H9 (cell line): ENCODE measurements around the gene XPO1. TPM values are rescaled to one million over a fixed set of nuclear protein-coding genes. Genes with fewer than 3 reads are reported as not detected.
A peak's percentile ranks its signal among the peaks of the same experiment; 100 is the strongest.

Source experiments
- DNase-seq: peaks from one replicate; pipeline ENCODE4 v3.0.0-alpha.2; 2017
- H2AFZ ChIP-seq: one replicate; pipeline ENCODE4 v1.6.1; 2013; ENCODE audit warnings: mild to moderate bottlenecking, low read length, control low read depth, moderate library complexity
- H2AK5ac ChIP-seq: 2 replicates; pipeline ENCODE4 v1.6.1; 2013; ENCODE audit warnings: low read length, control low read depth, mixed read lengths; ENCODE audit not compliant: insufficient read length
- H2BK120ac ChIP-seq: one replicate; pipeline ENCODE4 v1.6.1; 2013; ENCODE audit warnings: low read depth, mild to moderate bottlenecking, low read length, control low read depth, inconsistent platforms; ENCODE audit not compliant: poor library complexity, severe bottlenecking
- H2BK12ac ChIP-seq: 2 replicates; pipeline ENCODE4 v1.6.1; 2013; ENCODE audit warnings: low read length, control low read depth, mixed read lengths, low read depth; ENCODE audit not compliant: insufficient read length
- H2BK15ac ChIP-seq: 2 replicates; pipeline ENCODE4 v1.6.1; 2013; ENCODE audit warnings: low read depth, low read length, control low read depth
- H2BK20ac ChIP-seq: one replicate; pipeline ENCODE4 v1.6.1; 2013; ENCODE audit warnings: low read depth, mild to moderate bottlenecking, low read length, control low read depth, inconsistent platforms; ENCODE audit not compliant: poor library complexity, severe bottlenecking
- H2BK5ac ChIP-seq: 2 replicates; pipeline ENCODE4 v1.6.1; 2013; ENCODE audit warnings: low read length, control low read depth, mixed read lengths; ENCODE audit not compliant: insufficient read length
- H3K14ac ChIP-seq: 2 replicates; pipeline ENCODE4 v1.6.1; 2013; ENCODE audit warnings: low read length, control low read depth; ENCODE audit not compliant: insufficient read depth
- H3K18ac ChIP-seq: 2 replicates; pipeline ENCODE4 v1.6.1; 2013; ENCODE audit warnings: low read depth, mild to moderate bottlenecking, mixed read lengths, low read length, control low read depth; ENCODE audit not compliant: insufficient read length
- H3K23ac ChIP-seq: 2 replicates; pipeline ENCODE4 v1.6.1; 2013; ENCODE audit warnings: low read length, control low read depth, mixed read lengths, low read depth; ENCODE audit not compliant: insufficient read length
- H3K23me2 ChIP-seq: 2 replicates; pipeline ENCODE4 v1.6.1; 2013; ENCODE audit warnings: low read depth, mild to moderate bottlenecking, mixed read lengths, low read length, control low read depth; ENCODE audit not compliant: insufficient read length, poor library complexity, severe bottlenecking
- H3K27ac ChIP-seq: 2 replicates; pipeline ENCODE4 v1.5.1; 2013; ENCODE audit warnings: low read length, control low read depth, mixed read lengths, low read depth; ENCODE audit not compliant: insufficient read length
- H3K27me3 ChIP-seq: 2 replicates; pipeline ENCODE4 v1.6.1; 2013; ENCODE audit warnings: low read length, control low read depth, inconsistent platforms; ENCODE audit not compliant: insufficient read depth
- H3K4ac ChIP-seq: 2 replicates; pipeline ENCODE4 v1.6.1; 2013; ENCODE audit warnings: low read depth, mild to moderate bottlenecking, control low read depth, inconsistent platforms, low read length, moderate library complexity
- H3K4me1 ChIP-seq: 2 replicates; pipeline ENCODE4 v1.6.1; 2013; ENCODE audit warnings: low read length, control low read depth, inconsistent platforms; ENCODE audit not compliant: insufficient read depth
- H3K4me2 ChIP-seq: 2 replicates; pipeline ENCODE4 v1.6.1; 2013; ENCODE audit warnings: low read length, control low read depth, mixed read lengths; ENCODE audit not compliant: insufficient read length, insufficient read depth
- H3K56ac ChIP-seq: 2 replicates; pipeline ENCODE4 v1.6.1; 2013; ENCODE audit warnings: low read depth, mild to moderate bottlenecking, mixed read lengths, low read length, control low read depth; ENCODE audit not compliant: insufficient read length
- H3K79me1 ChIP-seq: 2 replicates; pipeline ENCODE4 v1.6.1; 2013; ENCODE audit warnings: low read depth, mild to moderate bottlenecking, moderate library complexity, low read length, control low read depth, inconsistent platforms; ENCODE audit not compliant: insufficient read depth, poor library complexity, severe bottlenecking
- H3K79me2 ChIP-seq: 2 replicates; pipeline ENCODE4 v1.6.1; 2013; ENCODE audit warnings: low read length, control low read depth, inconsistent platforms; ENCODE audit not compliant: insufficient read depth
- H3K9ac ChIP-seq: 2 replicates; pipeline ENCODE4 v1.6.1; 2013; ENCODE audit warnings: low read length, control low read depth, mixed read lengths; ENCODE audit not compliant: insufficient read length; ENCODE audit errors: extremely low read depth
- H3K9me3 ChIP-seq: one replicate; pipeline ENCODE4 v1.6.1; 2013; ENCODE audit warnings: low read depth, low read length, inconsistent platforms; ENCODE audit not compliant: control insufficient read depth
- H3T11ph ChIP-seq: one replicate; pipeline ENCODE4 v1.6.1; 2013; ENCODE audit warnings: mild to moderate bottlenecking, low read length, control low read depth, inconsistent platforms
- H4K20me1 ChIP-seq: one replicate; pipeline ENCODE4 v1.6.1; 2013; ENCODE audit not compliant: control insufficient read depth, insufficient read length, insufficient read depth
- H4K5ac ChIP-seq: 2 replicates; pipeline ENCODE4 v1.6.1; 2013; ENCODE audit warnings: low read depth, mild to moderate bottlenecking, mixed read lengths, low read length, control low read depth; ENCODE audit not compliant: insufficient read length
- H4K8ac ChIP-seq: replicated peaks from 2 replicates; pipeline ENCODE4 v1.6.1; 2013; ENCODE audit warnings: low read length, control low read depth, mixed read lengths, low read depth; ENCODE audit not compliant: insufficient read length
- H4K91ac ChIP-seq: 2 replicates; pipeline ENCODE4 v1.6.1; 2013; ENCODE audit warnings: low read depth, mild to moderate bottlenecking, moderate library complexity, mixed read lengths, low read length, control low read depth; ENCODE audit not compliant: insufficient read length
- H3K27ac Mint-ChIP-seq, 3 experiments: 2 replicates in 2 of 3; 3 replicates in 1 of 3; pipeline ENCODE4 v1.8.0; 2020 to 2021; ENCODE audit warnings: mixed read lengths in 3 of 3, mild to moderate bottlenecking in 1 of 3, moderate library complexity in 1 of 3
- H3K27me3 Mint-ChIP-seq: 2 replicates; pipeline ENCODE4 v1.8.0; 2021; ENCODE audit warnings: low read depth, mild to moderate bottlenecking, moderate library complexity, mixed read lengths
- H3K36me3 Mint-ChIP-seq, 3 experiments: 2 replicates in 2 of 3; 3 replicates in 1 of 3; pipeline ENCODE4 v1.8.0; 2020 to 2021; ENCODE audit warnings: low read depth in 3 of 3, mixed read lengths in 3 of 3; ENCODE audit not compliant: insufficient read depth in 1 of 3
- H3K4me1 Mint-ChIP-seq, 2 experiments: 2 replicates each; pipeline ENCODE4 v1.8.0; 2020; ENCODE audit warnings: mixed read lengths in 2 of 2
- H3K4me3 Mint-ChIP-seq, 2 experiments: 2 replicates in 1 of 2; 3 replicates in 1 of 2; pipeline ENCODE4 v1.8.0; 2020 to 2021; ENCODE audit warnings: mild to moderate bottlenecking in 2 of 2, mixed read lengths in 2 of 2, moderate library complexity in 1 of 2
- H3K9me3 Mint-ChIP-seq, 2 experiments: 2 replicates in 1 of 2; 3 replicates in 1 of 2; pipeline ENCODE4 v1.8.0; 2020; ENCODE audit warnings: mild to moderate bottlenecking in 2 of 2, mixed read lengths in 2 of 2, moderate library complexity in 1 of 2
- CTCF ChIP-seq: fragments of 200-600 bp; sonication (generic); conservative IDR thresholded peaks from 3 replicates; pipeline ENCODE4 v1.8.0; 2021; ENCODE audit warnings: antibody characterized with exemption, mild to moderate bottlenecking
- total RNA-seq: library from RNA; stranded (reverse); gene quantifications from 2 replicates; pipeline ENCODE4 v1.2.1, GENCODE V29; 2021

Gene XPO1
- total RNA-seq, 1 experiment from 2014 or later: 320 TPM

- H3K23me2 ChIP-seq: no peaks in the 10 kb centered on the region
- no peak overlapping the region for H3K4me3 Mint-ChIP-seq
- H3K27ac ChIP-seq: no peak overlapping the region
- H3K56ac ChIP-seq: no peak overlapping the region
- no peak overlapping the region for H3K14ac ChIP-seq
- no peak overlapping the region for H3T11ph ChIP-seq
- peaks cover 39 to 51% of the 10 kb centered on the region in 2 experiments for H3K4me1 Mint-ChIP-seq
- peaks cover 4% of the 10 kb centered on the region for H3K79me1 ChIP-seq
- no peak overlapping the region for H2BK5ac ChIP-seq
- H2BK20ac ChIP-seq: no peak overlapping the region
- H3K4me2 ChIP-seq: no peak overlapping the region
- DNase-seq: no peak
- TF ChIP-seq CTCF: no peak
- H3K4me1 ChIP-seq: peaks cover 4% of the 10 kb centered on the region; the same call in 1 of the 2 replicates
- H3K9ac ChIP-seq: no peak overlapping the region
- H4K91ac ChIP-seq: no peak overlapping the region
- no peak overlapping the region for H2BK120ac ChIP-seq
- no peaks in the 10 kb centered on the region for H3K9me3 ChIP-seq
- peaks cover 4 to 6% of the 10 kb centered on the region in 2 experiments; a peak in 4 of 5 replicates for H3K9me3 Mint-ChIP-seq
- H3K23ac ChIP-seq: no peak overlapping the region
- no peak overlapping the region for H4K5ac ChIP-seq
- H3K79me2 ChIP-seq: peaks cover 63% of the 10 kb centered on the region
- no peak overlapping the region for H4K8ac ChIP-seq
- no peaks in the 10 kb centered on the region for H4K20me1 ChIP-seq
- H3K27me3 ChIP-seq: no peaks in the 10 kb centered on the region
- H3K18ac ChIP-seq: no peak overlapping the region
- H3K27ac Mint-ChIP-seq: peak overlapping the region in 1 of 3 experiments; percentile 42; a peak in 1 of 7 replicates
- H3K36me3 Mint-ChIP-seq: peaks cover 5 to 11% (median 6%) of the 10 kb centered on the region in 3 experiments
- H3K4ac ChIP-seq: no peak overlapping the region
- no peak overlapping the region for H2AK5ac ChIP-seq
- H2AFZ ChIP-seq: no peak overlapping the region
- no peak overlapping the region for H2BK12ac ChIP-seq
- H2BK15ac ChIP-seq: no peak overlapping the region
- H3K27me3 Mint-ChIP-seq: no peaks in the 10 kb centered on the region
These were observed 99.5 kb downstream of the XPO1 start for GRCh38 chr2:61438670-61439069.
